IMR-90 (cell line): ENCODE data around the gene PKM.

Experiments
- BHLHE40 ChIP-seq: fragments of 150-350 bp; IDR thresholded peaks from 2 replicates; pipeline ENCODE4 v1.6.1; 2016; ENCODE audit warnings: mild to moderate bottlenecking, low read depth, low read length
- CEBPB ChIP-seq: IDR thresholded peaks from 2 replicates; pipeline ENCODE4 v1.6.1; 2012; ENCODE audit warnings: low read depth, low read length, improper control_type of control experiment
- MAZ ChIP-seq: IDR thresholded peaks from 2 replicates; pipeline ENCODE4 v1.6.1; 2012; ENCODE audit warnings: low read depth, mild to moderate bottlenecking, low read length, improper control_type of control experiment, moderate library complexity, borderline replicate concordance
- MXI1 ChIP-seq: IDR thresholded peaks from 2 replicates; pipeline ENCODE4 v1.6.1; 2012; ENCODE audit warnings: low read depth, mild to moderate bottlenecking, low read length, moderate library complexity, borderline replicate concordance
- POLR2A ChIP-seq: IDR thresholded peaks from 2 replicates; pipeline ENCODE4 v1.6.1; 2012; ENCODE audit warnings: mild to moderate bottlenecking, low read depth, low read length
- TF ChIP-seq, protein P1 (sequence below): fragments of 150-350 bp; IDR thresholded peaks from 2 replicates; pipeline ENCODE4 v1.6.1; 2016; ENCODE audit warnings: low read depth, mild to moderate bottlenecking, low read length, moderate library complexity, borderline replicate concordance
- TF ChIP-seq, protein P2 (sequence below): conservative IDR thresholded peaks from 2 replicates; pipeline ENCODE4 v1.5.1; 2012; ENCODE audit warnings: mild to moderate bottlenecking, low read depth, low read length, improper control_type of control experiment

DNA sequence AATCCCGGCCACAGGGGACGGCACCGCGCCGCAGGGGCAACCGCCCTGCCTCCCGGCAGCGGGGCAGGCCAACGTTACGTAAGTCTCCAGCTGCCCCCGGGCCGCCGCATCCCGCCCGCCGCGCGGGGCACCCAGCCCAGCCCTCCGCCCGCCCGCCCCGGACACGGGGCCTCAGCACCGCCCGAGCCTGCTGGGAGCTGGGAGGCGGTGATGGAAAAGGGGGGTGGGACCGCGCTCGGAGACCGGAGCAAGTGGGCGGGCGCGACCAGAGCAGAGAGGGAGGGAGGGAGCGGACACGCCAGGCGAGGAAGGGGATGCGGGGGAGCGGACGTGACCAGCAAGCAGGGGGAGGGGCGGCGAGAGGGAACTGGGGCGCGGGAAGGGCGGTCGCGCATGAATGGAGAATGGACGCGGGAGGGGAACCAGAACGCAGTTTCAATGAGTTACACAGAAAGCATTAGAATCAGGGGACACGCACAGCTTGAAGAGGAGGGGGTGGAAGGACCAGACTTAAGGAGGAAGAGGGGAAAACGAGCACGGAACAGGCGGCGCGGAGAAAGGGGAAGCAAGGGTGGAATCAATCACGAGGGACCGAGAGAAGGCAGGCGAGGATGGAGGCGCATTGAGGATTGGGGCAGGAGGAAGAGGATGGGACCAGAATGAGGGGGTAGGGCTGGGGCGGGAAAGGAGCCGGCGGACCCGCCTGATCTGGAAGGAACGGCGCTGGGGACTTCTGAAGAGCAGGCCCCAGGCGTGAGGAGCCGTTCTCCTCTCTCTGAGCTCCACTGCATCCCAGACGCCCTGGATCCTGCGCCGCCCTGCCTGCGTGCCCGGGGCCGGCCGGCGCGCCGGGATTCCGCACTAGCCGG lies 559 bp downstream of the PKM start:
- TF ChIP-seq, protein P1, sequence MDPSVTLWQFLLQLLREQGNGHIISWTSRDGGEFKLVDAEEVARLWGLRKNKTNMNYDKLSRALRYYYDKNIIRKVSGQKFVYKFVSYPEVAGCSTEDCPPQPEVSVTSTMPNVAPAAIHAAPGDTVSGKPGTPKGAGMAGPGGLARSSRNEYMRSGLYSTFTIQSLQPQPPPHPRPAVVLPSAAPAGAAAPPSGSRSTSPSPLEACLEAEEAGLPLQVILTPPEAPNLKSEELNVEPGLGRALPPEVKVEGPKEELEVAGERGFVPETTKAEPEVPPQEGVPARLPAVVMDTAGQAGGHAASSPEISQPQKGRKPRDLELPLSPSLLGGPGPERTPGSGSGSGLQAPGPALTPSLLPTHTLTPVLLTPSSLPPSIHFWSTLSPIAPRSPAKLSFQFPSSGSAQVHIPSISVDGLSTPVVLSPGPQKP, result no peak
- 0 out of 2 replicates have a peak, but pooled peaks have one; percentile 23 for TF ChIP-seq BHLHE40
- TF ChIP-seq, protein P2, sequence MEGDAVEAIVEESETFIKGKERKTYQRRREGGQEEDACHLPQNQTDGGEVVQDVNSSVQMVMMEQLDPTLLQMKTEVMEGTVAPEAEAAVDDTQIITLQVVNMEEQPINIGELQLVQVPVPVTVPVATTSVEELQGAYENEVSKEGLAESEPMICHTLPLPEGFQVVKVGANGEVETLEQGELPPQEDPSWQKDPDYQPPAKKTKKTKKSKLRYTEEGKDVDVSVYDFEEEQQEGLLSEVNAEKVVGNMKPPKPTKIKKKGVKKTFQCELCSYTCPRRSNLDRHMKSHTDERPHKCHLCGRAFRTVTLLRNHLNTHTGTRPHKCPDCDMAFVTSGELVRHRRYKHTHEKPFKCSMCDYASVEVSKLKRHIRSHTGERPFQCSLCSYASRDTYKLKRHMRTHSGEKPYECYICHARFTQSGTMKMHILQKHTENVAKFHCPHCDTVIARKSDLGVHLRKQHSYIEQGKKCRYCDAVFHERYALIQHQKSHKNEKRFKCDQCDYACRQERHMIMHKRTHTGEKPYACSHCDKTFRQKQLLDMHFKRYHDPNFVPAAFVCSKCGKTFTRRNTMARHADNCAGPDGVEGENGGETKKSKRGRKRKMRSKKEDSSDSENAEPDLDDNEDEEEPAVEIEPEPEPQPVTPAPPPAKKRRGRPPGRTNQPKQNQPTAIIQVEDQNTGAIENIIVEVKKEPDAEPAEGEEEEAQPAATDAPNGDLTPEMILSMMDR, result 0 out of 2 replicates have a peak, but pooled peaks have one; percentile 2
- TF ChIP-seq POLR2A, result peak; percentile 44; the same call in 1 of the 2 replicates
- TF ChIP-seq MXI1, result 0 out of 2 replicates have a peak, but pooled peaks have one; percentile 30
- peak; percentile 95 for TF ChIP-seq MAZ
- TF ChIP-seq CEBPB, result peak; percentile 33; the same call in 1 of the 2 replicates
